HG02943 (cell line): ENCODE data around the gene RTCA.
A peak's percentile ranks its signal among the peaks of the same experiment; 100 is the strongest.
"Not testable (repeated sequence)": the region's sequence is repeated elsewhere in the genome, so short reads cannot be mapped to it uniquely, and the experiment has no call there.

Experiments used
- ATAC-seq: cut with Tn5 transposase; IDR thresholded peaks from one replicate; pipeline ENCODE4 v1.9.1; 2021; ENCODE audit warnings: mild to moderate bottlenecking, low read depth, moderate library complexity; ENCODE audit not compliant: unreplicated experiment

Gene RTCA

GRCh38 chr1:100265931-100266740, at the start of gene RTCA:
RTCA (plus strand) TSS chr1:100266216; CDS start chr1:100266376, 160 bp downstream.
- ATAC-seq = peak; percentile 96

- no peak for ATAC-seq
Measured at GRCh38 chr1:100217834-100218233, 48.2 kb upstream of the RTCA start.

GRCh38 chr1:100219457-100219856, 46.6 kb upstream of the RTCA start:
- no peak for ATAC-seq

- ATAC-seq = no peak
Measured at GRCh38 chr1:100219883-100220282, 46.1 kb upstream of the RTCA start.

- no peak for ATAC-seq
Measured at GRCh38 chr1:100222428-100222827, 43.6 kb upstream of the RTCA start.

GRCh38 chr1:100229681-100230443, 36.2 kb upstream of the RTCA start:
- no peak for ATAC-seq

- ATAC-seq = no peak
Measured at GRCh38 chr1:100230765-100231164, 35.3 kb upstream of the RTCA start.

GRCh38 chr1:100231721-100232120, 34.3 kb upstream of the RTCA start:
- no peak for ATAC-seq

- ATAC-seq = no peak
Measured at GRCh38 chr1:100232156-100232555, 33.9 kb upstream of the RTCA start.

- ATAC-seq = not testable (repeated sequence)
Measured at GRCh38 chr1:100233566-100233965, 32.5 kb upstream of the RTCA start.

GRCh38 chr1:100234432-100234831, 31.6 kb upstream of the RTCA start:
- ATAC-seq = no peak

GRCh38 chr1:100237091-100237490, 28.9 kb upstream of the RTCA start:
- ATAC-seq = no peak

GRCh38 chr1:100239961-100240360, 26.1 kb upstream of the RTCA start:
- no peak for ATAC-seq

- ATAC-seq = no peak
Measured at GRCh38 chr1:100240631-100241030, 25.4 kb upstream of the RTCA start.

- ATAC-seq = no peak
Measured at GRCh38 chr1:100246738-100247137, 19.3 kb upstream of the RTCA start.

GRCh38 chr1:100249155-100249536, 16.9 kb upstream of the RTCA start:
- no peak for ATAC-seq

GRCh38 chr1:100249537-100250257, 16.3 kb upstream of the RTCA start, which contains the start of gene DBT:
DBT (minus strand) TSS chr1:100249834; CDS start chr1:100249820, 14 bp downstream.
- peak; percentile 100 for ATAC-seq

GRCh38 chr1:100250264-100250663, 15.8 kb upstream of the RTCA start:
- no peak for ATAC-seq

GRCh38 chr1:100250807-100251206, 15.2 kb upstream of the RTCA start:
- no peak for ATAC-seq

- no peak for ATAC-seq
Measured at GRCh38 chr1:100252901-100253300, 13.1 kb upstream of the RTCA start.

GRCh38 chr1:100253552-100253951, 12.5 kb upstream of the RTCA start:
- ATAC-seq = no peak
